SK-N-SH treated with all-trans-retinoic acid at 6 μM for 48 hours (cell line): ENCODE results near the gene DSP.

Experiments used
- ATAC-seq: fragments of 200-7000 bp; cut with Tn5 transposase; 3 replicates; pipeline ENCODE4 v1.9.1; 2020; ENCODE audit warnings: mild to moderate bottlenecking, moderate library complexity
- ARNTL ChIP-seq: fragments of 450-650 bp; formaldehyde crosslinking; IDR thresholded peaks from 2 replicates; pipeline ENCODE4 v1.5.0; 2020; ENCODE audit warnings: low read depth, mild to moderate bottlenecking, moderate library complexity, borderline replicate concordance
- BACH2 ChIP-seq: fragments of 250-450 bp; sonication (Bioruptor Pico); IDR thresholded peaks from 2 replicates; pipeline ENCODE4 v1.9.0; 2021; ENCODE audit warnings: mild to moderate bottlenecking, borderline replicate concordance
- ESRRG ChIP-seq: fragments of 250-450 bp; sonication (Bioruptor Pico); IDR thresholded peaks from 2 replicates; pipeline ENCODE4 v1.6.1; 2021; ENCODE audit warnings: mild to moderate bottlenecking
- GLIS3 ChIP-seq: fragments of 250-450 bp; sonication (Bioruptor Pico); IDR thresholded peaks from 2 replicates; pipeline ENCODE4 v1.5.0; 2020; ENCODE audit warnings: mild to moderate bottlenecking, moderate library complexity
- OSR1 ChIP-seq: fragments of 250-450 bp; sonication (Bioruptor Pico); IDR thresholded peaks from 2 replicates; pipeline ENCODE4 v1.8.0; 2022; ENCODE audit warnings: moderate library complexity, mild to moderate bottlenecking, inconsistent platforms
- PPARA ChIP-seq: fragments of 250-450 bp; sonication (Bioruptor Pico); IDR thresholded peaks from 2 replicates; pipeline ENCODE4 v1.5.0; 2020; ENCODE audit warnings: mild to moderate bottlenecking, borderline replicate concordance
- SNAI2 ChIP-seq: fragments of 250-450 bp; sonication (Bioruptor Pico); IDR thresholded peaks from 2 replicates; pipeline ENCODE4 v1.5.0; 2020; ENCODE audit warnings: mild to moderate bottlenecking, moderate library complexity
- TCF4 ChIP-seq: fragments of 250-450 bp; sonication (Bioruptor Pico); IDR thresholded peaks from 2 replicates; pipeline ENCODE4 v1.8.0; 2021; ENCODE audit warnings: mild to moderate bottlenecking, moderate library complexity, borderline replicate concordance
- TOX ChIP-seq: fragments of 250-450 bp; sonication (Bioruptor Pico); IDR thresholded peaks from 2 replicates; pipeline ENCODE4 v1.8.0; 2021; ENCODE audit warnings: mild to moderate bottlenecking, moderate library complexity, borderline replicate concordance
- ZC3H10 ChIP-seq: fragments of 250-450 bp; sonication (Bioruptor Pico); IDR thresholded peaks from 2 replicates; pipeline ENCODE4 v1.5.1; 2021; ENCODE audit warnings: mild to moderate bottlenecking, moderate library complexity
- ZFP3 ChIP-seq: fragments of 250-450 bp; sonication (Bioruptor Pico); IDR thresholded peaks from 2 replicates; pipeline ENCODE4 v1.5.0; 2020; ENCODE audit warnings: mild to moderate bottlenecking, moderate library complexity
- ZNF565 ChIP-seq: fragments of 450-650 bp; formaldehyde crosslinking; conservative IDR thresholded peaks from 2 replicates; pipeline ENCODE4 v1.5.0; 2020; ENCODE audit warnings: low read depth, mild to moderate bottlenecking, moderate library complexity
- ZNF70 ChIP-seq: fragments of 450-650 bp; formaldehyde crosslinking; IDR thresholded peaks from 2 replicates; pipeline ENCODE4 v1.5.0; 2020; ENCODE audit warnings: mild to moderate bottlenecking, moderate library complexity
- ZNF8 ChIP-seq: fragments of 450-650 bp; formaldehyde crosslinking; IDR thresholded peaks from 2 replicates; pipeline ENCODE4 v1.5.0; 2020; ENCODE audit warnings: mild to moderate bottlenecking, moderate library complexity
- TF ChIP-seq, protein P1 (sequence below): fragments of 250-450 bp; sonication (Bioruptor Pico); IDR thresholded peaks from 2 replicates; pipeline ENCODE4 v1.5.1; 2020; ENCODE audit warnings: low read depth, mild to moderate bottlenecking, moderate library complexity
- TF ChIP-seq, protein P2 (sequence below): fragments of 250-450 bp; sonication (Bioruptor Pico); IDR thresholded peaks from 2 replicates; pipeline ENCODE4 v1.5.0; 2020; ENCODE audit warnings: mild to moderate bottlenecking, moderate library complexity

Gene DSP

DNA sequence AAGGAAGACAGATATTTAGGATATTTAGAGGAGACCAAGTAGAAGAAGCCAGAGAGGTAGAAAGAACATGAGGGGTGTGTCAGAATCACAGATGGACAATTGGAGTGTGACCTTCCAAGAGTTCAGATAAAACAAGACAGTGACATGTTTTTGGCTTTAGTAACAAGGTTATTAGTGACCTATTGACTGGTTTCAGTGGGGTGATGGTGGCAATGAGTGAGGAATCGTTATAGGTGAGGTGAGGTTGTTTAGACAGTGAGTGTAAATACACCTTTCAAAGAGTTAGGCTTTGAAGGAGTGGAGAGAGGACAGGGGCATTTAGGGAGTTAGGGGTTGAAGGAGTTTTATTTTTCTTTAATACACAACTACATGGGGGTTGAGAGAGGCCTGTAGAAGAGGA lies 51.8 kb downstream of the DSP start:
- ATAC-seq, result no peak

DNA sequence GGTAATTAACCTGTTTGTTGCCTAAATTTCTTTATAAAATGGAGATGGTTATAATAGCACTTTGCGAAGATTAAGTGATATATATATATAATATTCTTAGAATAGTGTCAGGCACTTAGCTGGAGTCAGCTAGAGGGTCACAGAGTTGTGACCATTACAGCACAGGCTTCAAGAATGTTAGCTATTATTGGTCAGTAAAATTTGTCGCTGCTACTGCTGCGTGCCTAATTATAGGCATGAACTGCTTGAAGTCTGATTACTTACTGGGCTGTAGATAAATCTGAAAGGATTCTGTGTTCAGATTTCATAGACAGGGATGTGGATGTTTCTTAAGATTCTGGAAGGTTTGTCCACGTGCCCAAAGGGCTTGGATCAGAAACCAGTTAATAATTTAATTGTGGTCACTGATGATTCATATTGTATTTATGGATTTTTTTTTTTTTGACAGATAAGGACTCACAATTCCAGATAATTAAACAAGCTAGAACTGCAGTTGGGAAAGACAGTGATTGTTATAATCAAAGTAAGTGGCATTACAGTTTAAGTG lies 53.2 kb downstream of the DSP start:
- TF ChIP-seq BACH2 (no peak), ZNF70 (CRISPR knock-in tag) (no peak)
- TF ChIP-seq, protein P1, sequence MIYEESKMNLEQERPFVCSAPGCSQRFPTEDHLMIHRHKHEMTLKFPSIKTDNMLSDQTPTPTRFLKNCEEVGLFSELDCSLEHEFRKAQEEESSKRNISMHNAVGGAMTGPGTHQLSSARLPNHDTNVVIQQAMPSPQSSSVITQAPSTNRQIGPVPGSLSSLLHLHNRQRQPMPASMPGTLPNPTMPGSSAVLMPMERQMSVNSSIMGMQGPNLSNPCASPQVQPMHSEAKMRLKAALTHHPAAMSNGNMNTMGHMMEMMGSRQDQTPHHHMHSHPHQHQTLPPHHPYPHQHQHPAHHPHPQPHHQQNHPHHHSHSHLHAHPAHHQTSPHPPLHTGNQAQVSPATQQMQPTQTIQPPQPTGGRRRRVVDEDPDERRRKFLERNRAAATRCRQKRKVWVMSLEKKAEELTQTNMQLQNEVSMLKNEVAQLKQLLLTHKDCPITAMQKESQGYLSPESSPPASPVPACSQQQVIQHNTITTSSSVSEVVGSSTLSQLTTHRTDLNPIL (CRISPR knock-in tag), result no peak
- TF ChIP-seq, all 23 proteins: peak for 0
- ATAC-seq, result no peak

More for the DNA sequence above, 51.8 kb downstream of the DSP start:
- TF ChIP-seq TOX (CRISPR knock-in tag), result no peak
- TF ChIP-seq, protein P2, sequence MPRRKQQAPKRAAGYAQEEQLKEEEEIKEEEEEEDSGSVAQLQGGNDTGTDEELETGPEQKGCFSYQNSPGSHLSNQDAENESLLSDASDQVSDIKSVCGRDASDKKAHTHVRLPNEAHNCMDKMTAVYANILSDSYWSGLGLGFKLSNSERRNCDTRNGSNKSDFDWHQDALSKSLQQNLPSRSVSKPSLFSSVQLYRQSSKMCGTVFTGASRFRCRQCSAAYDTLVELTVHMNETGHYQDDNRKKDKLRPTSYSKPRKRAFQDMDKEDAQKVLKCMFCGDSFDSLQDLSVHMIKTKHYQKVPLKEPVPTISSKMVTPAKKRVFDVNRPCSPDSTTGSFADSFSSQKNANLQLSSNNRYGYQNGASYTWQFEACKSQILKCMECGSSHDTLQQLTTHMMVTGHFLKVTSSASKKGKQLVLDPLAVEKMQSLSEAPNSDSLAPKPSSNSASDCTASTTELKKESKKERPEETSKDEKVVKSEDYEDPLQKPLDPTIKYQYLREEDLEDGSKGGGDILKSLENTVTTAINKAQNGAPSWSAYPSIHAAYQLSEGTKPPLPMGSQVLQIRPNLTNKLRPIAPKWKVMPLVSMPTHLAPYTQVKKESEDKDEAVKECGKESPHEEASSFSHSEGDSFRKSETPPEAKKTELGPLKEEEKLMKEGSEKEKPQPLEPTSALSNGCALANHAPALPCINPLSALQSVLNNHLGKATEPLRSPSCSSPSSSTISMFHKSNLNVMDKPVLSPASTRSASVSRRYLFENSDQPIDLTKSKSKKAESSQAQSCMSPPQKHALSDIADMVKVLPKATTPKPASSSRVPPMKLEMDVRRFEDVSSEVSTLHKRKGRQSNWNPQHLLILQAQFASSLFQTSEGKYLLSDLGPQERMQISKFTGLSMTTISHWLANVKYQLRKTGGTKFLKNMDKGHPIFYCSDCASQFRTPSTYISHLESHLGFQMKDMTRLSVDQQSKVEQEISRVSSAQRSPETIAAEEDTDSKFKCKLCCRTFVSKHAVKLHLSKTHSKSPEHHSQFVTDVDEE (CRISPR knock-in tag), result no peak

DNA sequence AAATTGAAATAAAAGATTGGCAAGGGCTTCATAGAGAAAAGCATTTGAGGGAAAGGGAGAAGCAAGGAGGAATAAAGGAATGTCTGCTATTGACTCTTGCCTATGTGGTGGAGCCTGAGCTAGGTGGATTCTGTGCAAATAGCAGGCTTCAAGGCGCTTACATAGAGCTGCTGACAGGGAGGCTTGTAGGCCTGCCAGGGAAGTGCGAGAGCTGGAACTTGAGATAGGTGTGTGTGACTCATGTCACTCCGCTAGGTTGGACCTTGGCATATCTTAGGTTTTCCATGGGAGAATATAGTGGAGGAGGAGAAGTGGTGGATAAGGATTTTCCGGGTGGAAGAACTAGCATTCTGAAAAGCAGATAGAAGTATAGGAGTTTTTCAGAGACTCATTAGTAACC lies 62.5 kb downstream of the DSP start:
- no peak for TF ChIP-seq ZNF565 (CRISPR knock-in tag)

DNA sequence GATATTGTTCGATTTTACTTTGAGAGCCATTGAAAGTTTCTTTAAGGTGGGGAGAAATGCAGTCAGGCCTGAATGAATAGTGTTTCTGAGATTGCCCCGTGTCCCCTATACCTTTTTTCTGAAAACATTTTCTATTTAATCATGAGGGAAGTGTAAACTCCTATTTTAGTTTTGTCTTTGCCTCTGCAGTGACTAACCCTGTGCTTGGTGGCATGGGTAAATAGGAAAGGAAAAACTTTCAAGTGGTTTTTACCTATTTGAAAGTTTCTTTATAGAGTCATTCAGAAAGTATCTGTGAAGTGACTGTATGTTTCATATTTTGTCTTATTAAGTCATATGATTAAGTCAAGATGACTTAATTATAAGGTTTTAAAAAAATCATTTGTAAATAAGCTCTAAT lies 63.0 kb downstream of the DSP start:
- no peak for ATAC-seq
- TF ChIP-seq ESRRG (CRISPR knock-in tag) (no peak), GLIS3 (no peak)
- TF ChIP-seq, all 23 proteins: peak for 0

More for the DNA sequence above, 62.5 kb downstream of the DSP start:
- no peak for ATAC-seq

DNA sequence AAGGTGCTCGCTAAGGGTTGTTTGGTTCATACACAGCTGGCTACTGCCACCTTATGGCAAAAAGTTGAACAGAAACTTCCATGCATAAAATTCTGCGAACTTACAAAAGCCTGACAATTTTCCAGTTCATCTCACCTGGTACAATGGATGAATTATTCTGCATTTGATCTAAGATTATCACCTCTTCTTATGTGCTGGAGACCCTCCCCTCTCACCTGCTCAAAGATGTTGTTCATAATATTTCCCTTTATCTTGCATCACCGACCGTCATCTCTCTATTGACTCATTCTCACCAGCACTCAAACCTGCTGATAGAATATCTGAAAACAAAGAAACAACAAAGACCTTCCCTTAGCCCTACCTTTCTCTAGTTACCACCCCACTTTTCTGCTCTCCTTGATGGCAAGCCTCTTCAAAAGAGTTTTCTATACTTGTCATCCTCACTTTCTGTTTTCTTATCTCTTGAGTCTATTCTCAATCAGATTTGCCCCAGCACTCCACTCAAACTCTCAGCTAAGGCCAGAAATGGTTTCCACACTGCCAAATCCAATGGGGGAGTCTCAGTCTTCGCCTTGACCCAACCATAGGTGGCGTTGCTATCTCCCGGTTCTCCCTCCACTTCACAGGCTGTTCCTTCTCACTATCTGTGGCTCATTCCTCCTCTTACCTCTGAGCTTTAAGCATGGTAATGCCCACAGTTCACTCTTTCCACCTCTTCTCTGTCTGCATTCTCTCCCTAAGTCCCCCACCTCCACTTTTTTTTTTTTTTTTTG lies 74.3 kb downstream of the DSP start:
- ATAC-seq, result peak; percentile 81
- TF ChIP-seq BACH2 (no peak), TCF4 (CRISPR knock-in tag) (no peak), ARNTL (CRISPR knock-in tag) (no peak), OSR1 (CRISPR knock-in tag) (no peak), ZC3H10 (no peak)
- TF ChIP-seq, protein P2 (CRISPR knock-in tag), result no peak
- TF ChIP-seq, all 23 proteins: peak for 0

DNA sequence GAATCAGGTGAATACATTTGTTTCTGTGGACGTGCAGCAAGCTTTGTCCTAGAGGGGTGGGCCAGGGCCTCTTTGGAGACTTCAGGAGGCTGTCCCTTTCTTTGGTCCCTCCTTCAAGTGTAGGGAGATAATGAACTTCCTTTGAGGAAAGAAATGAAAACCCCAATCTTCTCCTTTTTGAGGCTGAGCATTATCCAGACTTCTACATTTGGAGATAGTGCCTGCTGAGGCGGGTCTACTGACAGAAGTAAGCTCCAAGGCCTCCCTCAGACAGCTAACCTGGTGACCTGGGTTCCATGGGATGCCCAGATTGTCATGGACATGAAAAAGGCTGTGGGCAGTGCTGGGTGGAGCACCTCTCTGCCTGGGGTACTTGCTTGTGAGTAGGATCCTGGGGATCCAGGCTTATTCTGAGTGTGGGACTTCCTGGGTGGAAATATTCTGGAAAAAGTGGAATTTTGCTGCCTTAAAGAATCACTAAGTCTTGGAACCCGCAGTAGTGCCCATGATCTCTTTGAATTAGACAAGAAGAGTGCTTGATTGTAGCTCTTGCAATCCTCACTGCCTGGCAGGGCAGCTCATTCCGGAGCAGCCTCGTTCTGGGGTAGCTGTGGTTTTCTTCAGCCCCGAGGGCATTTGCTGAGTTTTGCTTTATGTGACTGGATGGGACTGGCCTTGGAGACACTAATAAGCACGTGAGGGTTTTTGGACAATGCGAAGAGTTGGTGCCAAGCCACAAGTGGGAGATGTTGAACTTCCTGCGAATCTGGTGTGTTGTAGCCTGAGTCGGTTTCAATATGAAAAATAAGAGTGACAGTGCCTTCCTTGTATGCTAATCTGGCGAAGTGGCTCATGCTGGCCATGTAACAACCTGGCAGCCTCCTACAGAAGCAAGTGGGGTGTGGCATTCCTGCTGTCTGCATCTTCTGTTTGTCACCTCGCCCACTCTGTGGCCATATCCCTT lies 76.6 kb downstream of the DSP start:
- ATAC-seq, result no peak
- TF ChIP-seq ZNF70 (CRISPR knock-in tag) (no peak), SNAI2 (CRISPR knock-in tag) (no peak), OSR1 (CRISPR knock-in tag) (no peak), ZNF565 (CRISPR knock-in tag) (no peak), PPARA (CRISPR knock-in tag) (no peak), BACH2 (no peak), ZFP3 (CRISPR knock-in tag) (no peak), ZNF8 (CRISPR knock-in tag) (no peak)
- TF ChIP-seq, protein P1 (CRISPR knock-in tag), result no peak
